ENCODE measurements around the gene AHR. TPM values are rescaled to one million over a fixed set of nuclear protein-coding genes. Genes with fewer than 3 reads are reported as not detected.
A peak's percentile ranks its signal among the peaks of the same experiment; 100 is the strongest.

AHR gene
- 21.4 and 24.4 TPM in 2 replicates for total RNA-seq

- H3K4me3 Mint-ChIP-seq, result peak within 1 kb of the TSS; percentile 86
- peaks cover 38% of the 10 kb centered on the region for H3K4me1 Mint-ChIP-seq
- POLR2A ChIA-PET, result interaction anchor here (0.6 to 2.4 kb wide), 18 partner anchors 9 to 1303 kb away, joined by 3 to 10 read pairs (median 5); partner anchors contain the start of genes ANKMY2 and BZW2
- no peak for DNase-seq
- peak within 1 kb of the TSS; percentile 86 for H3K27ac Mint-ChIP-seq
- no peaks in the 10 kb centered on the region for H3K27me3 Mint-ChIP-seq
- intact Hi-C loops (cut with micrococcal nuclease), result loop anchor here (1.0 to 2.0 kb wide), 8 partner anchors 64 to 877 kb away; partner anchors contain the start of genes BZW2, CRPPA and SNX13
- TF ChIP-seq CTCF (IDR thresholded peaks at IDR 0.05), result no peak
- CTCF ChIA-PET, result interaction anchor here (1.0 to 2.6 kb wide), 2 partner anchors 236 to 289 kb away, joined by 4 to 9 read pairs; no protein-coding TSS in a partner anchor
- H3K36me3 Mint-ChIP-seq (ENCODE audit: low read depth), result peaks cover 5% of the 10 kb centered on the region
- peak; percentile 80 for ATAC-seq (ENCODE audit: low read depth)
- peaks cover 6% of the 10 kb centered on the region for H3K9me3 Mint-ChIP-seq
These were observed at the start of gene AHR for GRCh38 chr7:17298102-17298839. AHR (plus strand) TSS chr7:17298652; CDS start chr7:17299265, 613 bp downstream.

- Mint-ChIP-seq H3K4me3 (no peak overlapping the region), H3K27me3 (no peaks in the 10 kb centered on the region), H3K27ac (no peak overlapping the region), H3K9me3 (no peaks in the 10 kb centered on the region), H3K36me3 (ENCODE audit: low read depth) (no peaks in the 10 kb centered on the region), H3K4me1 (no peaks in the 10 kb centered on the region)
- ATAC-seq (ENCODE audit: low read depth), result no peak
- ChIA-PET CTCF (no interaction called here), POLR2A (no interaction called here)
- no peak for DNase-seq
- intact Hi-C loops (cut with micrococcal nuclease), result no loop called here
- no peak for TF ChIP-seq CTCF (IDR thresholded peaks at IDR 0.05)
These were observed 44.6 kb upstream of the AHR start for GRCh38 chr7:17253885-17254284.

- DNase-seq, result no peak
- H3K4me3 Mint-ChIP-seq, result no peak overlapping the region
- H3K4me1 Mint-ChIP-seq, result no peaks in the 10 kb centered on the region
- no peaks in the 10 kb centered on the region for H3K27me3 Mint-ChIP-seq
- TF ChIP-seq CTCF (IDR thresholded peaks at IDR 0.05), result no peak
- CTCF ChIA-PET, result no interaction called here
- intact Hi-C loops (cut with micrococcal nuclease), result no loop called here
- POLR2A ChIA-PET, result no interaction called here
- no peak overlapping the region for H3K27ac Mint-ChIP-seq
- no peaks in the 10 kb centered on the region for H3K36me3 Mint-ChIP-seq (ENCODE audit: low read depth)
- no peak for ATAC-seq (ENCODE audit: low read depth)
- no peaks in the 10 kb centered on the region for H3K9me3 Mint-ChIP-seq
These were observed 42.5 kb upstream of the AHR start for GRCh38 chr7:17255926-17256325.

- ChIA-PET POLR2A (no interaction called here), CTCF (no interaction called here)
- H3K4me1 Mint-ChIP-seq, result no peaks in the 10 kb centered on the region
- H3K4me3 Mint-ChIP-seq, result no peak overlapping the region
- no peaks in the 10 kb centered on the region for H3K36me3 Mint-ChIP-seq (ENCODE audit: low read depth)
- ATAC-seq (ENCODE audit: low read depth) (no peak), DNase-seq (no peak)
- intact Hi-C loops (cut with micrococcal nuclease), result no loop called here
- no peaks in the 10 kb centered on the region for H3K9me3 Mint-ChIP-seq
- TF ChIP-seq CTCF (IDR thresholded peaks at IDR 0.05), result no peak
- no peak overlapping the region for H3K27ac Mint-ChIP-seq
- no peaks in the 10 kb centered on the region for H3K27me3 Mint-ChIP-seq
These were observed 42.1 kb upstream of the AHR start for GRCh38 chr7:17256375-17256774.

GRCh38 chr7:17266565-17266964 is 31.9 kb upstream of the AHR start:
- ATAC-seq (ENCODE audit: low read depth) (no peak), DNase-seq (no peak)
- no peak for TF ChIP-seq CTCF (IDR thresholded peaks at IDR 0.05)
- Mint-ChIP-seq H3K4me1 (no peaks in the 10 kb centered on the region), H3K27ac (no peak overlapping the region), H3K27me3 (no peaks in the 10 kb centered on the region), H3K36me3 (ENCODE audit: low read depth) (peaks cover 2% of the 10 kb centered on the region), H3K9me3 (peaks cover 28% of the 10 kb centered on the region), H3K4me3 (no peak overlapping the region)
- intact Hi-C loops (cut with micrococcal nuclease), result no loop called here
- POLR2A ChIA-PET, result no interaction called here
- CTCF ChIA-PET, result no interaction called here
